Mammary epithelial cell (primary cell): ENCODE results near the gene TMEM80.

ENCODE experiments used
- CTCF ChIP-seq, 2 donors: IDR thresholded peaks in 1 of 2; conservative IDR thresholded peaks in 1 of 2; 2 replicates each; pipeline ENCODE4 v1.5.1; 2011 to 2012; ENCODE audit warnings: inconsistent platforms in 2 of 2, low read length in 2 of 2, mild to moderate bottlenecking in 2 of 2, control low read depth in 1 of 2, low read depth in 1 of 2; ENCODE audit not compliant: insufficient read depth in 1 of 2; ENCODE audit errors: extremely low read depth in 1 of 2
- EZH2 ChIP-seq: IDR thresholded peaks from 2 replicates; pipeline ENCODE4 v1.6.1; 2012; ENCODE audit warnings: low read length, inconsistent platforms, borderline replicate concordance

- TF ChIP-seq CTCF (conservative IDR thresholded peaks at IDR 0.05 in 1 of 2, IDR thresholded peaks at IDR 0.05 in 1 of 2; ENCODE audit: extremely low read depth in 1 of 2, insufficient read depth in 1 of 2, low read depth in 1 of 2, low read length in 2 of 2) (no peak), EZH2 (no peak)
Observed at GRCh38 chr11:726278-727220, 30.9 kb downstream of the TMEM80 start.
